ENCODE measurements around the gene ERO1A. TPM values are rescaled to one million over a fixed set of nuclear protein-coding genes. Genes with fewer than 3 reads are reported as not detected.

Gene ERO1A
- total RNA-seq, 1 experiment from 2014 or later: 151 TPM

- DNase-seq: no peak
- Histone ChIP-seq H4K20me1 (ENCODE audit: low read length) (no peaks in the 10 kb centered on the region), H3K4me1 (ENCODE audit: insufficient read depth, low read length) (no peaks in the 10 kb centered on the region), H3K79me2 (ENCODE audit: low read length) (no peaks in the 10 kb centered on the region), H3K36me3 (ENCODE audit: low read depth, low read length) (peaks cover 63% of the 10 kb centered on the region), H3K27ac (ENCODE audit: low read length) (no peak overlapping the region), H3K4me3 (ENCODE audit: low read length) (no peak overlapping the region), H2AFZ (ENCODE audit: low read length) (no peak overlapping the region), H3K9me2 (replicated peaks; ENCODE audit: low read length) (no peaks in the 10 kb centered on the region), H3F3A (ENCODE audit: low read length, unreplicated experiment) (peaks cover 8% of the 10 kb centered on the region), H3K9me3 (ENCODE audit: low read length) (no peaks in the 10 kb centered on the region), H3K4me2 (ENCODE audit: low read length) (no peak overlapping the region), H3K27me3 (ENCODE audit: low read length) (no peaks in the 10 kb centered on the region), H3K9ac (ENCODE audit: low read length) (no peak overlapping the region)
- CTCF ChIA-PET: no interaction called here
- POLR2A ChIA-PET (ENCODE audit: unreplicated experiment): no interaction called here
- intact Hi-C loops (cut with micrococcal nuclease): no loop called here
- TF ChIP-seq EZH2phosphoT487 (IDR thresholded peaks at IDR 0.05; ENCODE audit: borderline replicate concordance, low read length): no peak
- TF ChIP-seq CTCF (conservative IDR thresholded peaks at IDR 0.05; ENCODE audit: low read depth, low read length): peak; percentile 33; the same call in 1 of the 2 replicates
- BruUV-seq (replicated peaks): no TSS peak
- no peak for ATAC-seq
These were observed 44.6 kb downstream of the ERO1A start for GRCh38 chr14:52650774-52651173.

GRCh38 chr14:52649511-52649910 is 45.8 kb downstream of the ERO1A start:
- Histone ChIP-seq H3F3A (ENCODE audit: low read length, unreplicated experiment) (peaks cover 6% of the 10 kb centered on the region), H4K20me1 (ENCODE audit: low read length) (no peaks in the 10 kb centered on the region), H3K36me3 (ENCODE audit: low read depth, low read length) (peaks cover 62% of the 10 kb centered on the region), H3K9me3 (ENCODE audit: low read length) (no peaks in the 10 kb centered on the region), H3K9ac (ENCODE audit: low read length) (no peak overlapping the region), H3K27ac (ENCODE audit: low read length) (no peak overlapping the region), H3K27me3 (ENCODE audit: low read length) (no peaks in the 10 kb centered on the region), H3K4me3 (ENCODE audit: low read length) (no peak overlapping the region), H3K9me2 (replicated peaks; ENCODE audit: low read length) (no peaks in the 10 kb centered on the region), H3K79me2 (ENCODE audit: low read length) (no peaks in the 10 kb centered on the region), H3K4me1 (ENCODE audit: insufficient read depth, low read length) (no peaks in the 10 kb centered on the region), H2AFZ (ENCODE audit: low read length) (no peak overlapping the region), H3K4me2 (ENCODE audit: low read length) (no peak overlapping the region)
- CTCF ChIA-PET: no interaction called here
- no peak for TF ChIP-seq CTCF (conservative IDR thresholded peaks at IDR 0.05; ENCODE audit: low read depth, low read length)
- no peak for TF ChIP-seq EZH2 (IDR thresholded peaks at IDR 0.05; ENCODE audit: low read length, unreplicated experiment)
- TF ChIP-seq EZH2phosphoT487 (IDR thresholded peaks at IDR 0.05; ENCODE audit: borderline replicate concordance, low read length): no peak
- POLR2A ChIA-PET (ENCODE audit: unreplicated experiment): no interaction called here
- DNase-seq: no peak
- intact Hi-C loops (cut with micrococcal nuclease): no loop called here
- BruUV-seq (replicated peaks): no TSS peak
- ATAC-seq: no peak

GRCh38 chr14:52641745-52642144 is 53.6 kb downstream of the ERO1A start:
- Histone ChIP-seq H3K79me2 (ENCODE audit: low read length) (no peaks in the 10 kb centered on the region), H3K9me3 (ENCODE audit: low read length) (no peaks in the 10 kb centered on the region), H3F3A (ENCODE audit: low read length, unreplicated experiment) (peaks cover 5% of the 10 kb centered on the region), H3K9ac (ENCODE audit: low read length) (no peak overlapping the region), H2AFZ (ENCODE audit: low read length) (no peak overlapping the region), H3K27ac (ENCODE audit: low read length) (no peak overlapping the region), H3K4me1 (ENCODE audit: insufficient read depth, low read length) (no peaks in the 10 kb centered on the region), H3K4me3 (ENCODE audit: low read length) (no peak overlapping the region), H3K27me3 (ENCODE audit: low read length) (no peaks in the 10 kb centered on the region), H3K9me2 (replicated peaks; ENCODE audit: low read length) (no peaks in the 10 kb centered on the region), H3K36me3 (ENCODE audit: low read depth, low read length) (peaks cover 47% of the 10 kb centered on the region), H4K20me1 (ENCODE audit: low read length) (no peaks in the 10 kb centered on the region), H3K4me2 (ENCODE audit: low read length) (no peak overlapping the region)
- ATAC-seq (peak; percentile 87), DNase-seq (peak; percentile 83)
- CTCF ChIA-PET: no interaction called here
- BruUV-seq (replicated peaks): no TSS peak
- POLR2A ChIA-PET (ENCODE audit: unreplicated experiment): interaction anchor here (0.6 kb wide), 1 partner anchor 90 kb away, joined by 3 read pairs; the partner anchor contains the start of gene TXNDC16
- TF ChIP-seq EZH2phosphoT487 (IDR thresholded peaks at IDR 0.05; ENCODE audit: borderline replicate concordance, low read length) (no peak), EZH2 (IDR thresholded peaks at IDR 0.05; ENCODE audit: low read length, unreplicated experiment) (no peak), CTCF (conservative IDR thresholded peaks at IDR 0.05; ENCODE audit: low read depth, low read length) (no peak)
- intact Hi-C loops (cut with micrococcal nuclease): loop anchor here (5.0 kb wide), 1 partner anchor 89 kb away; the partner anchor contains the start of genes GPR137C and TXNDC16

Data from PC-3 (cell line).